Measurements from ENCODE around the gene DYTN.

Gene DYTN

DNA sequence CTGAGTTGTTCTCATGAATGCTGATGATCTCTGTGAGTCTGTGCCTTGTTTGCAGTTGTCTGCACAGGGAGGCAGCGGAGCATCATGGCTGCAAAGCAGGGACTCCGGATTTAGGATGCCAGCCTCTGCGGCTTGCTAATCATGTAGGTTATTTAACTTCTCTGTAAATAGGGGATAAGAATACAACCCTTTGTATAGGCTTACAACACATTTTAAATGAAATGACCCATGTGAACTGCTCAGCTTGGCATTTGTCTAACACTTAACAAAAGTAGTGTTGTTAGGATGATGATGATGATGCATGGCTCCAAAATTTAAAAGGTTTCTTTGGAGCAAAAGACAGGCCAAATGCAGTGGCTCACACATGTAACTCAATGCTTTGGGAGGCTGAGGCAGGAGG is 19.4 kb downstream of the DYTN start:
- no peak for DNase-seq

DNA sequence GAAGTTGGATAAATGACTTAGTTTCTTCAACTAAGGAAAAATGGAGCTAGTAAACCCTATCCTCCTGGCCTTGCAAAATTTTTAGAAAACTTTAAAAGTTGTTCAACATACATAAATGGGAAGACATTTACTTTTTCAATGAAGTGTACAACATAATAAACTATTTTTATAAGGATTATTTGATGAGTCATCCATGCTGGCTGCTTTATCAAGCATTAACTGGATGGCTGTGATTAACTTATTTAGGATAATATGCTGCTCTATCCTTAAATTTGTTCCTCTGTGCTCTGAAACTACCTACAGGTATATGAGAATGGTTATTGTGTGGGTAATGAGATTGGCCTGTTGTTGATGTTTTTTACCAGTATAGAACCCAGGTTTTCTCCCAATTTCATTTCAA is 21.3 kb downstream of the DYTN start:
- DNase-seq, result no peak

DNA sequence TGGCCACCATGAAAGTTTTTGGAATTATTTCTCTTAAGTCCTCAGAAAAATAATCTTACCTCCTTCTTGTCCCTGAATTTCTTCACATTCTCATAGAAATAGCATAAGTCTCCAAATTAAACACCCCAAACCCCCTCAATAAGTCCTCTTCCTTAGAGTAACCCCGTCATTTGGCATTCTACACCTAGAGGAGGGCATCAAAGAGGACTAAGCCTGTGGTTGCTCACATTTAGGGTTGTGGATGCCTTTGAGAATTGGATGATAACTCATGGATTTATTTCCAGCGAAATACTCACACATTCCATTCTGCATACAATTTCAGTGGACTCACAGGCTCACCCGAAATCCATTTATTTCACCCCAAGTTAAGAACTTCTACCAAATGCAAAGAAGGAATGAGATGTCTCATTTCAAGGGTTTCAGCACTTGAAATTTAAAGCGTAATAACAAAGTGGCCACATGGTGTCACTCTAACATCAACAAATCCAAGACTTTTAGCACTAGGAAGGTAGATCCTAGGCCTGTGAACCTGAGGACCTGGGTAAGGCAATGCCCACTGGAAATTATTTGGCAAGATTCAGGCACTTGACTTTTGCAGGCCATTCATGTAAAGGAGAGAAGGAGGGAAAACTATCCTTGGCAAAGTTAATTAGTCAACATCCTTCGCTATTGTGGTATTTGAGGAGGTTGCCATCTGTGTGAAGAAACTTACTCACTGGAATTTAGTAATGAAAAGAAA is 24.6 kb downstream of the DYTN start:
- DNase-seq, result peak; percentile 16

DNA sequence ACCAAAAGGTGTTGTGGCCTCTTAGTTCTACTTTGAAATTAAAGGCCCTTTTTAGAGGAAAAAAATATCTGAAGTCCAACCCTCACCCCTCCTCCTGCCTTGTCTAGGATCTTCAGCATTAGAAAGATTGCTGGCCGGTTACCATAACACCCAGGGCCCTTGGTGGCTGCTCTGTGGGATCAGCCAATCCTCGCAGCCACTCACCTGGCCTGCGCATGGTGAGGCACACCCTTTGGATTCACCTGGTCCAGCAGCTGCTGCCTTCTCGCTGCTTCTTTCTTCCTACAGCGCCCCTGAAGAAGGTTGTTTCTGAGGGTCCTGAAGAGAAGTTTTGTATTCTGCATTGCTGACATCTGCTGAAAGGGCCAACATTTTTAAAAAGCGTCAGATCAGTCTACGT is 25.2 kb downstream of the DYTN start:
- no peak for DNase-seq

DNA sequence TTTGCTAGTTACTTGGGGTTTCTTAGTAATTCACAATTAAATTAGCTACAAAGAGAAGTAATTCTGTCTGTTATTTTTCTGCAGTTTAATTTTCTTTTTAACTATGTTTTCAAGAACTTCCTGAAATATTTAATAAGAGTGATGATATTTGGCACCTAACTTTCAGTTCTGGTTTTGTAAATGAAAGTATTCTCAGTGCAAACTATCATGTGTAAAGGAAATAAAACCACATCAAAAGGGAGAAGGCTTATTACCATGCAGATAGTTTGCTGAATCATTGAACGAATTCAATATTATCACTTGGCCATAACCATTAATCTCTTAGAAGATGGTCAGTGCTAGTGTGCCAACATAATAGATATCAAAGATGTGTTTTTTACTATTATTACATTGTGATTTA is 29.2 kb downstream of the DYTN start:
- no peak for DNase-seq

DNA sequence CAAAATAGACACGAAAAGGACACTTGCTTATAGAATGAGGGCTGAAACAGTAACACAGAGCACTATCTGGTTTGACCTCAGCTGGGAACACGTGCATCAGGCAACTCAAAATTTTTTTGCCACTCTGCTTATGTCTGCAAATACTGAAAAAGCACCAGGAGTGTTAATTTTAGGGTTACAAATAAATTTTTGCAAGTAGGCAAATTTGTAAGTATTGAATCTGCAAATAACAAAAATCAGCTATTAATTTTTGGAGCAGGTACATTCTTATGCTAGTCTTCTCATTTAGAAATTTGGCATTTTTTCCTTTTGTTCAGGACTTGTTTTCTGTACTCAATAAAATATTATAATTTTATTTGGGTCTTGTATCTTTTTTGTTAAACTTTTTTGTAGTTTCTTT is 29.7 kb downstream of the DYTN start:
- DNase-seq, result no peak

DNA sequence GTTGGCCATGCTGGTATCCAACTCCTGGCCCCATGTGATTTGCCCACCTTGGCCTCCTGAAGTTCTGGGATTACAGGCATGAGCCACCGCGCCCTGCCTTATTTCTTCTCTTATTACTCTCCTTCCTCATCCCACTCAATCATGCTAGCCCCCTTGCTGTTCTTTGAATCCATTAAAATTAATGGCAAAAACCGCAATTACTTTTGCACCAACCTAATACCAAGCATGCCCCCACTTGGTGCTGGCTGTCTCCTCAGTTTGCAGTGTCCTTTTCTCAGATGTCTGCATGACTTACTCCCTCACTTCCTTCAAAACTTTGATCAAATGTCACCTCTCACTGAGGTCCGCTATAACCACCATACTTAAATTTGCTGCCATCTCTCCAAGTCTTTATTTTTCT is 34.6 kb downstream of the DYTN start:
- no peak for DNase-seq

DNA sequence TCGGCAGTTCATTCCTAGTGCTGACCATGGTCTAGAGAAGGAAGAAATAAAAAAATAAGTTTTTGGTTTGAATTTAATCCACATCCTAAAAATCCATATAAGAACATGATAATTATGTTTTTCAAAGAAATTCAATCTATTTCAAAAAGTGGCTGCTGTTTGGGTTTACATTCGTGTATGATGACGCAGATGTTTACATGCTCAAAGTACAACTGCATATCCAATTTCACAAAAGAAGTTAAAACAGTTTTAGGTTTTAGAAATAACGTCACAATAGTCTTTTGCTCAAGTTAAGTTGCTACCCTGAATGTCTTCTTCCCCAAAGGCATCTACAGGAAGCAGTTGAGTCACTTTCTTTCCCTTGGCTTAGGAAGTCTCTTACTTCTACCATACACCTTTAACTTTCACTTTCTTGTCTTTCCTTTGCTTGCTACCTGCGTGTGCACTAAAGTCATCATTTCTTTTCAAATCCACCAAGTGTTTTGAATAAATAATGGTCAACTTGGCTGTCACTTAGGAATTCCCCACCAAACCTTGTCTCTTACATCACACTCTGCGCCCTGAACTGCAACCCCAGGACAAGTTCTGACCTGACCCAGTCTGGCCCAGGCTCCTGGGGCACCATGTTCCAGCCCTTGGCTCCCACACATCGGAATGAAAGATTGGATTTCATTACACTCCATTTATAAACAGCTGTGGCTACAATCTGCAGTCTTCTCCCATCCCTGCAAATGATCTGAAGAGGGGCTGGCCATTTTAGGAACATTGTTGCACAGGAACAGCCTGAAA is 47.5 kb downstream of the DYTN start:
- DNase-seq, result no peak

DNA sequence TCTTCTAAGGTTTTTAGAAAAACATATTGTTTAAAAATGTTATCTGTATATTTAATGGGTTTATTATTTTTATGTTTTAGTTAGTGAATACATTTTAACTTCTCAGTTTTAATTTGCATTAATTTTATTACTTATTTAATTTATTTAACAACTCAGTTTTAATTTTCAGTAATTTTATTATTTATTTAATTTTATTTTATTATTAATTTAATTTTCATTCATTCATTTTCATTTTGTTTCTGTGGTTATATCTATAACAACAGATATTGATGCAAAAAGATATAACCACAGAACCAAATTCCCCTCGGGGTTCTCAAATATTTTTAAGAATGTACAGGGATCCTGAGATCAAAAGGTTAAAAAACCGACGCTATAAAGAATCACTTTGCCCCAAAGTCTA is 52.9 kb downstream of the DYTN start:
- DNase-seq, result no peak

DNA sequence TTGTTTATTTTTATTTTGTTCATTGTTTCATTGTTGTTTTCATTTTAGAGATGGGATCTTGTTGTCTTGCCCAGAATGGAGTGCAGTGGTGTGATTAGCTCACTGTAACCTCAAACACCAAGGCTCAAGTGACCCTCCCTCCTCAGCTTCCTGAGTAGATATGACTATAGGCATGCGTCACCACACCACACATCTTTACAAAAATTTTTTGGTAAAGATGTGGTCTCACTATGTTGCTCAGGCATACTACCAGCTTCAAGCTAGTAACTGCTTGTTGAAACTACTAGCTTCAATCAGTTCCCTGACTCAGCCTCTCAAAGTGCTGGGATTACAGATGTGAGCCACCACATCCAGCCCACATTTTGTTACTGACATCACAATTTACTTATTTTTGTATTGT is 61.1 kb downstream of the DYTN start:
- DNase-seq, result no peak

DNA sequence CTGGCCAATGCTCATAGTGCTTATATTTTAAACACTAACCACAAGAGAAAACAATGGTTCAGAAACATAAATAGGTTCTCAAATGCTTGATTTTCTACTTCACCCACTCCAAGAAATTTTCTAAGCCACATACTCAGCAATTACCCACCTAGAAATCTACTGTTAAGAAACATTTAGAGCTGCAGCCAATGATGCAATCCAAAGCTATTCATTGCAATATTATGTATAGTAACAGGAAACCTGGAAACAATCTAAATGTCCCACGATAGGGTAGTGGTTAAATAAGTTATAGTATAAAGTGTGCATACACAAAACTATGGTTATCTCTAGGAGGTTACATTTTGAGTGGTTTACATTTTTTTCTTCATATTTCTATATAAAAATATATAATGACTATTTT is 70.2 kb downstream of the DYTN start:
- DNase-seq, result no peak

DNA sequence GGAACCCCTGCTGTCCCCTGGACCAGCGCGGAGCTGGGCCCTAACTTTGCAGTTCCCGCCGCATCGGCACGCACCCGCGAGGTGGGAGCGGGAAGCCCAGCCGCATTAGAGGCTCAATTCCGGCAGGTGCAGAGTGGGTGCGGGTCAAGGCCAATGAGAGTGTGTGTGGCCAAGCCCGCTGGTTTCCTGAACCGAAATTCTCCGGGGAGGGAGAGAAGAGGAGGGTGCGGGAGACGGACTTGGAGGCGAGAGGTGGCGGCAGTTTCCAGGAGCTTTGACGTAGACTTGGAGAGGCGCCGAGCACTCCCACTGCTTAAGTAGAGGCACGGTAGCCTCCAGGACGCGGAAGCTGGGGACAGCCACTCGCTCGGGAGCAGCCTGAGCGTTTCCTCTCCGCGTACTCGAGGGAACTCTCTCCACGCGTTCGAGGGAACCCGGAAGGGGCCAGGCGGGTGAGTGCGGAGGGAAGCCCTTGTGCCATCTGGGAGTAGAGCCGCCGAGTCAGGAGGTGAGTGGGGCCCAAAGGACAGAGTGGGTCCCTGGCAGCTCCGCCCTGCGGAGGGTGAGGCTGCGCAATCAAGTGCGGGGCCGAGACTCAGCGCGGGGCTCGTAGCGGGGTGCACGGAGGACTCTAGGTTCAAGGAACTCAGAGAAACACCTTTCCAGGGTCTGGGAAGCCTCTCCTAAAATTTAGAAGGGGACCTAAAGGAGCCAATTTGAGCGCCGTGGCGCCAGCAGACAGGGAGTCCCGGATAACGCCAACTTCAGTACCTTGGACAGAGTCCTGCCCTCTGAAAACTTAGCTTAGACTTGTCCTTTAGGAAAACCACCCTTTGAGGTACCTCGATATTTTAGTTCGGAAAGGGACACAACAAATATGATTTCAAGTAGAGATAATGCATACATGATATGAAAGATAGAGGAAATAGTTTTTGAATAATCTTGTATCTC is 75.8 kb downstream of the DYTN start, which contains the start of gene FAM237A:
FAM237A (plus strand) TSS at position 413 of the 951 bp plus-strand sequence. CDS start 1,750 bp downstream, outside the sequence.
- peak; percentile 9 for DNase-seq

DNA sequence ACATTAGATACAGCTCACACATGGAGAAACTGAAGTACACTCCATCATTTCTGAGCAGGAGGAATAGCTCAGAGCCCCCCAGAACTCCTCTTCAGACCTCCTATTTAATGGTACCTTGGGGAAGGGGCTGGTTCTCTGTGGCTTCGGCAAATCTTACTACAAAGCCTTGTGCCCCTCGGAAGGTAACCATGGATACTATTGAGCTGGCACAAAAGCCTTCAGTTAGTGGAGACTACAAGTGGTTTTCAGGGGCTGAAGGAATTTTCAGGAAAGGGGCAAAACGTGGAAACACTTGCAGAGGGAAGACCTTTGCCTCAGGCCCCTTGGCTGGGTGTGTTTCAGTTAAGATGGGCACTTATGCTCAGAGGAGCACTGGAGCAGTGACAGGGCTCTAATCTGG is 77.0 kb downstream of the DYTN start:
- DNase-seq, result no peak

DNA sequence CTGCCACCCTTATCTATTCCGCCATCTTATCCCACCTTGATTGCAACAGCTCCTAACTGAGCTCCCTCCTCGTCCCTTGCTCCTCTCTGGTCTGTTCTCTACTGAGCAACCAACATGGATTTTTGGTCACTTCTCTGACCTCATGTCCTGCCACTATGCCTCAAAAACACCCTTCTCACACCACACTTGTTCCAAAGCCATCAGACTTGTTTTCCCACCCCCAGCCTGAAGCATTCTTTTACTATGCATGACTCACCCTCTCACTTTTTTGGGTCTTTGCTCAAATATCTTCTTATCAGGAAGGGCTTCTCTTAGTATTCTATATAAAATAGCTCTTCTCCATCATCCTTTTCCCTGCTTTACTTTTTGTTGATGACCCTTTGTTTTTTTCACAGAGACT is 78.6 kb downstream of the DYTN start:
- no peak for DNase-seq

DNA sequence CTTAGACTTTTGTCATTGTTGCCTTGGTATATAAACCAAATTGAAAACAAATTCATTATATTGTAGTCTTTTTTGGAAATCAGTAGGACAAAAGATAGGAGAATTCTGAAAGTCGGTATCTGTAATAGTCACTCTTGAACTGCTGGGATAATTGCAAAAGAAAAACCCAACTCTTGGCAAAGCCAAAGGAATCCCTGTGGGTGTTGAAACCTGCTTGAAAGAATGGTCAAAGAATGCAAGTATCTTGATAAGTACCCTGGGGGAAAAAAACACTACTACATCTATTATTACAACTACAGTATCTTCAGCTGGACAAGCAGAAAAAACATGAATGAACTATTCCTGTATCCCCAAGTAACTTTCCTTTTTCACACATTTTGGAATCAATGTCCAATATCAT is 83.2 kb downstream of the DYTN start:
- no peak for DNase-seq

DNA sequence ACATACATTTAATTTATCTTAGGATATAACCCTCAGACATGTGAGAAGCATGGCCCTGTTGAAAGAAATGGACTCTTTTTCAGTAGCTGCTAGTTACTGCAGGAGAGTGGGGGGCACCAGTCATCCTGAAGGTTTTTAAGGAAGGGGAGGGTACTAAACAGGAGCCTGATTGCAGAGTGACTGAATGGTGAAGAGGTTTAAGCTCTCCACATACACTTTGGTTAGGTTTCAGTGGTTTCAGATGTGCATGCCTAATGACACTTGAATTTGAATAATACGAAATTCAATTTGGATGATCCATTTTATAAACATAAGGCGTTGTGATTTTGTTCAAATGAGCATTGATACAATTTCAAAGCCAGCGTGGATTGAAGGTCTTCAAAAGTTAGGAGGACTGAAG is 86.9 kb downstream of the DYTN start:
- no peak for DNase-seq

DNA sequence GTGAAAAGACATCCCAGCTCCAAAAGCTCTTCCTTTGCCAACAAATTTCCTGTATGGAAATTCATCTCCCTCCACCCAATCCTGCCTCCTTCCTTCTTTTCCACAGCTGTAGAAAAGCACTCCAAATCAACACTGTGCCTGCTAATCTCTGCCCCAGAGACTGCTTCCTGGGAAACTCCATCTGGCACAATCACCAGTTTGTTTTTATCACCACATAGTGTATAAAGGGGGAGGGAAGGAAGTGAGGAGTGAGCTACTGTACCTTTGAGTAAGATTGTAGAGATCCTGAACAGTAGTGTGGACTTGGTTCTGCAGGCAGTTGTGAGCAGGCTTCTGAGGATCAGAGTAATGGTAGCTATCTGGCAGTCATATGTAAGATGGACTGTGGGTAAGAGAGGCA is 90.6 kb downstream of the DYTN start:
- no peak for DNase-seq

DNA sequence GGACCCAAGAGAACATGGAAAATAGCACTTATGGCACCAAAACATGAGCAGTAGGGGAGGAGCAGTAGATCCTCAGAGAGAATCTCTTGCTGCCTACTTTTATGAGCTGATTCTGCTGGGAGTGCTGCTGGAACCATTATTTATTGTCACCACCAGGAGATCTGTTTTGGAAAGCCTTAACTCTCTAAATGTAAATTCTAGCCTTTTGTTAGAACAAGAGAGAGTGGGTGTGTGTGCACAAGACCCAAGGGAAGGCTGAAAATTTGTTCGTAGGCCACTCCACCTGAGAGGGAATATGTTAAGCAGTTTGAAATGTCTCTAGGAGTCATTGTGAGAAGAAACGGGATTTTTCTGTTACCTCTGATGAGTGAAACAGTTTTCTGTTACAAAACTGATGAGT is 92.1 kb downstream of the DYTN start:
- no peak for DNase-seq

DNA sequence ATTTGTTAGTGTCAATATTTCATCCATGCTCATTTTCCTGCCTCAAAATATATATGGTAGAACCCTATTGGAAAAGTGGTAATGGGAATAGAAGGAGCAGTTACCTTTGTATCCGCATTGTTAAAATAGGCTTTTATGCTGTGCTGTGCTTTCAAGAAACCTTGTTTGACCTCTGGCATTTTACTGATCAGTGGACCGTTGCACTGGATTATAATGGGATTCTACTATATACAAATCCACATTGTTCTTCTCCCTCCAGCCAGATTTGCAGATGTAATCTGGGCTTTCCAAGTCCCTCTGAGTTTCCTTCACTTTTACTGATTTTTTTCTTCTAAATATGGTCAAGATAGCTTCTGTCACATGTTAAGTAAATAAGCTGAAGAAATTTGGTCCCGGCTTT is 99.2 kb downstream of the DYTN start:
- DNase-seq, result no peak

DNA sequence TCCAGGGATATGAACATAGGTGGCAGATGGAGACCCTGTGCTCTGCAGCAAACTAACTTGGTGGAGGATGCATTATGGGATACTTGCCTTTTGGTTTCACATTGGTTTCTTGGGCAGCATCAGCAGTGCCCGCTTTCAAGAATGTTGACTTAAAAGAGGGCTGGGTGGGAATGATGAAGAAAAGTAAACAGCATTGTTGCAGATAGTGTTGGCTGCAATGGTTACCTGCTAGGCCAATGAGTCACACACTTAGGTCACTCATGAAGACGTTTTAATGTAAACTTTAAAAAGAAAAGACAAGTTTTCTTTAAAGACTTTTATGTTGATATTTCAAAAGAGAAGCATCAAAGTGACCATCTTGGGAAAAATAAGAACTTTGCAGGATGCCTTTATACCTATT is 102.0 kb downstream of the DYTN start:
- DNase-seq, result peak; percentile 1

DNA sequence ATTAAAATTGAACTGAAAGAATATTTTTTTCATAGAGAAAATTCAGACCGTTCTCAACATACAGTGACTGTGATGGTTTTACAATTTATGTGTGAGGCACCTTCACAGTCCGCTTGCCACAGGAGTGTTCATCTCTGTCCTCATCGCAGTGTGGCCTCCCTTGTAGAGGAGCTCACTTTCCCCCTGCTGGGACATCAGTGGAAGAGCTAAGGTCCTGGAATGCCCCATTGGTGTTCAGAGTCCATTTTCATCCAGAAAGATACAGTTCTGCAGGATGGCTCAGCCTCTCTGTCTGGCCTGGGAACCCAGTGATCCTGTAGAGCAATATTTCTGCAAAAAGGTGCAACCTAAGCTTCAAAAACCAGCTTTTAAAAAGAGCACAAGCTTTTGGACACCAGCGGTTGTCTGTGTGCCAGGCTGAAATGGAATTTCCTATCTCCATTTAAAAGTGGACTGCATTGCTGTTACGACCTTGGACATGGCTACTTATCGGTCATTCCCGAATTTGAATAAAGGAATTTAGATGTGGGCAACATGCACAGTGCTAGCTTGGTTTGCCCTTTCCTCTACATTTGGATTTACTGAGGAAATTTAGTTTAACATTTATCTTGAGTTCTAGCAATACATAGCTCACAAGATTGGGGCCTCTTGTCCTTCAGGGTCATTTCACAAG is 102.6 kb downstream of the DYTN start:
- no peak for DNase-seq

DNA sequence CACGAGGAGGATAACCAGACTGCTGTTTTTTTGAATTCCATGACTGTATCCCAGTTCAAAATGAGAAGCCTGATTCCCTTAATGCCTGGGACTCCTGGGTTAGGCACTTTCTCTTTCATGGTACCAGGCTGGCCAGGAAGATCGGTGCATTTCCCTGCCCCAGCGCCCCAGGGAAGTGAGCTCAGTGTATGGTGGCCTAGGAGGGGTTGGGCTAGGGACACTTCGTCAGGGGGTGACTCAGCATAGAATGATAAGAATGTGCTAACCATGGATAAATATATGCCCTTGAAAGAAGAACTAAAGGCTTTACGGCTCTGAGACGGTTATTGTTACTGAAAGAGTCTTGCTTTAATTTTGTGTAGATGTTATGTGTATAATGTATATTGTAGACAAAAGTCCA is 103.4 kb downstream of the DYTN start:
- DNase-seq, result peak; percentile 58

DNA sequence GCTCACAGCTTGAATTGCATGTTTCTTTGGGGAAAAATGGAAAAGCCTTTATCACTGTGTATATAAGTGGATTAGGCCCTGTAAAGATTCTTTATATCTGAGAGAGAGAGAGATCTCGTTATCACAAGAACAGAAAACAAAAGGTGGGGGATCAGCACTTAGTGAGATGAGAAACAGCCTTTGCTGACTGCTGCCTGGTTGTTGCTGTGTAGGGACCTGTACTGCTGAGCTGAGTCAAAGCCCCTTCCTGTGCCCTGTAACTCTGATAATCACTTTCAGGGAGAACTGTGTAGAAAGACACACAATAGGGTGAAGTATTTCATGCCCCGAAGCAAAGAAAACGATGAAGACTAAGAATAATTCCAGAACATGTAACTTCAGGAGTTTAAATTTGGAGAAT is 106.5 kb downstream of the DYTN start:
- no peak for DNase-seq

All from T1000 (cell line).